GM21360 (cell line): ENCODE data around the gene TCIRG1.

ENCODE experiments used
- ATAC-seq: cut with Tn5 transposase; IDR thresholded peaks from one replicate; pipeline ENCODE4 v1.9.1; 2021; ENCODE audit warnings: mild to moderate bottlenecking, moderate library complexity; ENCODE audit not compliant: unreplicated experiment

TCIRG1 gene

DNA sequence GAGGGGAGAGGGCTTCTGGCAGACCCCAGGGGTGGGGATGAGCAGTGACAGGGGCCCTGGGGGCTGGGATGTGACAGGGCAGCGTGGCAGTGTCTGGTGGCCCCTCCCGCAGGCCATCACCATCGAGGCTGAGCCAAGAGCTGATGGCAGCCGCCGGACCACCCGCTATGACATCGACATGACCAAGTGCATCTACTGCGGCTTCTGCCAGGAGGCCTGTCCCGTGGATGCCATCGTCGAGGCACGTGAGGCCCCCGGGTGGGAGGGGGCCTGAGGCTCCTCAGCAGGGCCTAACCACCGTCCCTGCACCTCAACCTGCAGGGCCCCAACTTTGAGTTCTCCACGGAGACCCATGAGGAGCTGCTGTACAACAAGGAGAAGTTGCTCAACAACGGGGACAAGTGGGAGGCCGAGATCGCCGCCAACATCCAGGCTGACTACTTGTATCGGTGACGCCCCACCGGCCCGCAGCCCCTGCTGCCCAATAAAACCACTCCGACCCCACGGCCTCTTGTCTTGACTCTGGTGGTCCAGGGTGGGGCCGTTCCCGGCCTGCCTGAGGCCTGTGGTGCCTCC is 2.6 kb upstream of the TCIRG1 start:
- no peak for ATAC-seq

DNA sequence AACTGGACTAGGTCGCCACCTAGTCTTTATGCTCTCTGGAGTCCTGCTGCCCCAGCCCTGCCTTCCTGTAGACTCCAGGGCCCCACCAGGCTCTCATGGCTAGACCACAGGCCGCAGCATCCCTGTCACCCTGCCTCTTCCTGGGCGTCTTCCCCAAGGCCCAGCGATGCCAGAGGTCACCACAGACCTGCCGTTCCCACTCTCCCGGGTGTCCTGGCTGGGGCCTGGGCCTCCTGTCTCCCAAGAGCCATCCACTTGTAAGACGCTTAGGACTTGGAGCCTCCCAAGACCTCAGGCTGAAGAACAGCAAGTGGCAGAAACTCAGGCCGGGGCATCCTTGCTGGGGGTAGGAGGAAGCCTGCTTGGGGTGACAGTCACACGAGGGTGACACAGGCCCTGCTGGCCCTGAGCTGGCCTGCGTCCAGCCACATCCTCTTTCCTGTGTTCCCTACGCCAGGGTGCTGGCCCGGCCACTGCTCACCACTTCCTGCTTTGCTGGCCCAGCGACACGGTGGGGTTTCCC is 2.0 kb upstream of the TCIRG1 start:
- ATAC-seq: no peak

DNA sequence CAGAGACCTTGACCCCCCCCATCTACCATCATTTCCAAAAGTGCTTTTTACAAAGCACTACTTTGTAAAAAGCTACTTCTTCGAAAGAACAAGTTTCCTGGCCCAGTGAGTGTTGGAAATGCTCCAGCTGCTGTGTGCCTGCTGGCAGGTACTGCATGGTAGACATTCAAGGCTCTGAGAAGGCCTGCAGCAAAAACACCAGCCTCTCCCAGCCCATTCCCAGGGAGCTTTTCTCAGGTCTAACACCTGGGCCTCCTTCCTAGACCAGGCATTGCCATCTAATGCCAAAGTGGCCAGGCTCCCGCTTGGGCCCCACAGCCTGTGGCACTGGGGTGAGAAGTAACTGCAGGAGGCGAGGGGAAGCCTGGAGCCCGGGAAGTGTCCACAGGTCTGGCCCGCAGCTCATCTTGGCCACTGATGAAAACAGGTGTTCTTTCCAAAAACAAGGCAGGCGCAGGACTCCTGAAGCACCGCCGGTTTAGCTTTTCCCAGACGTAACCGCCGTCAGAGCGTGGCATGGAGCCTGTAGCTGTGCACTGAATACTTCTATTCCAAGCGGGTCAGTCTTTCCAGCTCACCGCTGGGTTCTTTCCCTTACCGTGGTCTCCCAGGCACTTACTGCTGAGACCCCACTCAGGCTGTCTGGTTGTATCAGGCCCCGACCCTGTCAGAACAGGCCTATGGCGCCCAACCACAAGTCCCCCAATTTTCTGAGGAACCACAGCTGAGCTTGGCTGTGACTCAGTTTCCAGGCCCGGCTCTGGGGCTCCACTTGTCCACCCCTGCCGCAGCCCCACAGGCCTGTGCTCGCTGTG is 1.2 kb upstream of the TCIRG1 start:
- no peak for ATAC-seq

DNA sequence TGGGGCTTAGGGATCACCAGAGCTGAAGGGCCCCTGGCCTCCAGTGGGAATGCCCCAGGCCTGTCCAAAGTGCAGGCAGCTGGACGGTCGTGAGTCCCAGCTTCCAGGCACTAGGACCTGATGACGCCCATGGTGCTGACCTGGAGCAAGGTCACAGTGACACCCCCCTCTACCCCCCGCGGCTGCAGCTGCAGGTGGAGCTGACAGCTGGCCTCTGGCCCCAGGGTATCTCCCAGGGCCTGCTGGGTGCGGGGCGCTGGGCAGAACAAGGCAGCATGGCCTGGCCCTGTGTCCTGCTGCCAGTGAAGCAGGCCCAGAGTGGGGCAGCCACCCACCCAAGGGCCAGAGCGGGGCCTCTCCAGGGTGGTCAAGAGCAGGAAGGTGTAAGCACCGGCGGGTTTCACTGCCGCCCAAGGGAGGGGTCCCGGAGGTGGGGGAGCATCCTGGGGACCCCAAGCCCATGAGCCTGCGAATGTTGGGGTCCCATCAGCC is 553 bp upstream of the TCIRG1 start:
- no peak for ATAC-seq

DNA sequence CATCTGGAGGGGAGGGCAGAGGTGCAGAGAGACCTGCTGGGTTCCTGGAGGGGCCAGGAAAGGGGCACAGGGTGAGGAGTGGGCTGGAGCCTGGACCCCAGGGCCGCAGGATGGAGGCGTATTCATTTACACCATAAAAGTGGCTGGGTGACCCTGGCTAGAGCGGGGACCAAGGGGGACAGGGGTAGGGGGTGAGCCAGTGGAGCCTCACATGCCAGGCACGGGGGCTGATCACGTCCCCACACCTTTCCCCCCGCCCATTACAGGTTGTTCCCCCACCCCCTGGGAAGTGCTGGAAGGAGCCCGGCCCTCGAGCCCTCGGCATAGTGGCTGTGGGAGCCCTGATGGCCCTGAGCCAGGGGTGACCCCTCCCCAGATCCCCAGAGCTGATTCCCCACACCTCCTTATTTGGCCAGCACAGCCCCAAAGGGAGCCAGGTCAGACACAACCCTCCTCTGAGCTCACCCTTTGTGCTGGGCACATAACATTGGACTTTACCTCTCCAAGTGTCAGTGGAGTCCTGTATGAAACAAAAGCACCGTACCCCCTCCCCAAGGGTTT is 781 bp downstream of the TCIRG1 start:
- ATAC-seq: no peak

DNA sequence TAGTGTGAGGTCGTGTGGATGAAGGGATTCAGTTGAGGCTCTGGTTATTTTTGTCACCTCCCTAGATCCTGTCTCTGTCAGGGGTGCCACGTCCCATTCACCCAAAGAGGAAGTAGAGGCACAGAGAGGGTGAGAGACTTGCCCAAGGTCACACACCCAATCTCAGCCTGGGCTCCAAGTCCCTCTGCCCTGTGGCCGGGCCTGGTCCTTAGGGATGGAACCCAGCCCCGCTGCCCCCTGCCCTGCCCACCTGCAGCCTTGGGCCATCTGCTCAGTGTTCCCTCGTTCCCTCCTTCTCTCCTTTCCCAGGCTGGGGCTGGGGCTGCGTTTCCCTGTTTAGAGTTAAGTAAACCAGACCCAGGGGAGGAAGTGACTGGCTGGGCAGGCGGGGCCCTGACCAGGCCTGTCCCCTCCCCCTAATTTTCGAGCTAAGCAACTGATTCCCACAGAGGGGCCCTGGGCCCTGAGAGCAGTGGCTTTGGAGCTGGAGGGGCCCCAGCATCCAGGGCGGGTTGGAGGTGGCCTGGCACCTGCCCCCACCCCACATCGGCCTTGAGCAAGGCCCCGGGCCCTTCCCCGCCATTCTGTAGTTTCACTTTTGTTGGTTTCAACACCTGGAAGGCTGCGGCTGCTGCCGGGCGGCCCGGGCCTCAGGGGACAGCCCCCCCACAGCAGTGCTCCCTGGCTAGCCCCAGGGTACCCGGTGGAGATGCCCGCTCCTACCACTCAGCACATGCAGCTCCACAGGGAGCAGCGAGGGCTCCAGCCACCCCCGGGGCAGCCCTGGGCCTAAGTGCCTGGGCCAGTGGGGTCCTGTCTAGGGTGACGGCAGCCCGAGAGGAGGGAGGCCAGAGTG is 1.5 kb downstream of the TCIRG1 start:
- ATAC-seq: no peak

DNA sequence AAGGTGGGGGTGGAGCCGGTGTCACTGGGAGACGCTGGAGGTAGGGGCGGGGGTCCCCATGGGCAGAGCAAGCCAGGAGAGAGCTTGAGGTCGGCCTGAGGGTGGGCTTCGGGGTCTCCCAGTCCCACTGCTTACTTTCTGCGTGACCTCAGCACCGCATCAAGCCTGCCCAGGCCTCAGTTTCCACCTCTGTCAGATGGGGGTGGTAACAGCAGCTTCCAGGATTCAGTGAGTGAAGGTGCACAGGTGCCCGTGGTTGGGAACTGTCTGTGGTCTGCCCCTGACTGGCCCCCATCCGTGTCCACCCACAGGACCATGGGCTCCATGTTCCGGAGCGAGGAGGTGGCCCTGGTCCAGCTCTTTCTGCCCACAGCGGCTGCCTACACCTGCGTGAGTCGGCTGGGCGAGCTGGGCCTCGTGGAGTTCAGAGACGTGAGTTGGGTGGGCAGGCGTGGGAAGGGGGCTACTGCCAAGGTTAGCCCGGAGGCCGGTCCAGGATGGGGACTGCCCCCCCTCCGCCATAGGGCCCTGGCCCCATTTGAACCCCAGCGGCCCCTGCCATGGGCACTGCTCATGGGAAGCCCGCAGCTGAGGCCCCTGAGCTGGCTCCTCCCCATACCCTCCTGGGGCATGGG is 2.2 kb downstream of the TCIRG1 start:
- ATAC-seq: no peak

DNA sequence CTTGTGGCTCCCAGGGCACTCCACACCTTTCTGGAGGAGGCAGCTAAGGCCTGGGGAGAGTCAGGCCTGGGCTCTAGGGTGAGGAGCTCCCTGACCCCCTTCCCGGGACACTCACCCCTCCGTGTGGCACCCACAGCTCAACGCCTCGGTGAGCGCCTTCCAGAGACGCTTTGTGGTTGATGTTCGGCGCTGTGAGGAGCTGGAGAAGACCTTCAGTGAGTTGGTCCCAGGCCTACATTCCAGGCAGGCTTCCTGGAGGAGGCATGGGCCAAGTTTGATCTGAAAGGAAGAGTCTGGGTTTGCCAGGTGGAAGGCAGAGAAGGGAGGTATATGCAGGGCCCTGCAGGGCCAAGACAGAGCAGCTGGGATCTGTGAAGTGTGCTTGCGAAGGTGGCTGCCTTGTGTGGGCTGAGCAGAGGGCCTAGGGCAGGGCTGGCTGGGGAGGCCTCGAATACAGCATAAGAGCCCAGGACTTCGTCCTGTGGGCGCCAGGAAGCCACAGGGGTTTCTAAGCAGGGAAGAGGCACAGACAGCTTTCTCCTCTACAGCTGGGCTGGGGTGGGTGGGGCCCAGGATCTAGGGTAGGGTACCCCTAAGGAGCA is 2.9 kb downstream of the TCIRG1 start:
- no peak for ATAC-seq

DNA sequence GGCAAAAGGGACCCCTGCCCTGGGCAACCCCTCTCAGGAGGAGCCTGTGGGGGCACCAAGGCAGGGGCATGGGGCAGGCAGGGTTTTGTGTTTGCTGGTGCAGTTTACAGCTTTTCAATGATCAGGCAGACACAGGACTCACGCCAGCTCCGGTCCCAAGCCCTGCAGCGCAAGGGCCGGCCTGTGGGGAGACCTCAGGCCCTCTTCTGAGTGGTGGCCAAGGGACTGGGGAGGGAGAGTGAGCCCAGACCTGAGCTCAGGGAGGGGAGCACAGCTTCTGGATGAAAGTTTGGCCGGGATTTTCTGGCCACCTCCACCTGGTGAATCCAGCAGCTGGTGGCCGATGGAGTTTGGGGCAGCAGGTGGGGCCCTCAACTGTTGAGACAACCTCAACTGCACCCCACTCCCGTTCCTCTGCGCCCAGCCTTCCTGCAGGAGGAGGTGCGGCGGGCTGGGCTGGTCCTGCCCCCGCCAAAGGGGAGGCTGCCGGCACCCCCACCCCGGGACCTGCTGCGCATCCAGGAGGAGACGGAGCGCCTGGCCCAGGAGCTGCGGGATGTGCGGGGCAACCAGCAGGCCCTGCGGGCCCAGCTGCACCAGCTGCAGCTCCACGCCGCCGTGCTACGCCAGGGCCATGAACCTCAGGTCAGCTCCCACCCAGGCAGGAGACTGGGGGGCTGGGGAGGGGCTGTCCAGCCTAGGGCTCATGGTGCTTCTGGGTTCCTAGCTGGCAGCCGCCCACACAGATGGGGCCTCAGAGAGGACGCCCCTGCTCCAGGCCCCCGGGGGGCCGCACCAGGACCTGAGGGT is 3.6 kb downstream of the TCIRG1 start:
- no peak for ATAC-seq

DNA sequence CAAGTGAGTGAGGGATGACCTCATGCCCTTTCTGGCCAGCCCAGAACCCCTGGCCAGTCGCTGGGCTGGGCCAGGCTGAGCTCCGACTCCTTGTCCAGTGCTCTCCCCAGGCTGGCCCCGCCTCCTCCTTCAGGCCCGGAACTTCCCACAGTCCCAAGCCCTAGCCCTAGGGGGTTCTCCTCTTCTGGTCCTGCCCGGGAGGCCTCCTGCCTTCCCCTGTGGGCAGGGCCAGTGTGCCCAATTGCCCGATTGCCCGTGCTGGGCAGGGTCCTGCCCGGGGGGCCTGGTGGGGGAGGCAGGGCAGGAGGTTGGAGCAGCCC is 4.2 kb downstream of the TCIRG1 start:
- no peak for ATAC-seq

DNA sequence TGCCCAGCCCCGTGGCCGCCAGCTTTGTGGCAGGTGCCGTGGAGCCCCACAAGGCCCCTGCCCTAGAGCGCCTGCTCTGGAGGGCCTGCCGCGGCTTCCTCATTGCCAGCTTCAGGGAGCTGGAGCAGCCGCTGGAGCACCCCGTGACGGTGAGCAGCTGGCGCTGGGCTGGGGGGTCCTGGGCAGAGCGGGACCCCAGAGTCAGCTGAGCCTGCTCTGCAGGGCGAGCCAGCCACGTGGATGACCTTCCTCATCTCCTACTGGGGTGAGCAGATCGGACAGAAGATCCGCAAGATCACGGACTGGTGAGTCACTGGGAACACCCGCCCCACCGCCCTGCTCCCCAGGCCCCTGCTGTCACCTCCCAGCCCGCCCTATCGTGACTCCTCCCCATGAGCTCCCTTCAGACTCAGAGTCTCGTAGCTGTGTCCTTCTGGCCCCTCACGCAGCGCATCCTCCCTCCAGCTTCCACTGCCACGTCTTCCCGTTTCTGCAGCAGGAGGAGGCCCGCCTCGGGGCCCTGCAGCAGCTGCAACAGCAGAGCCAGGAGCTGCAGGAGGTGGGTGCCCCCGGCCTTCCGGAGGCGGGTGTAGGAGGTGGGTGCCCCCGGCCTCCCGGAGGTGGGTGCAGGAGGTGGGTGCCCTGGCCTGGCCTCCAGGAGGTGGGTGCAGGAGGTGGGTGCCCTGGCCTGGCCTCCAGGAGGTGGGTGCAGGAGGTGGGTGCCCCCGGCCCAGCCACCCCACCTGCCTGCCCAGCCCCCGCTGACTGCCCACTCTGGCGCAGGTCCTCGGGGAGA is 4.7 kb downstream of the TCIRG1 start:
- no peak for ATAC-seq

DNA sequence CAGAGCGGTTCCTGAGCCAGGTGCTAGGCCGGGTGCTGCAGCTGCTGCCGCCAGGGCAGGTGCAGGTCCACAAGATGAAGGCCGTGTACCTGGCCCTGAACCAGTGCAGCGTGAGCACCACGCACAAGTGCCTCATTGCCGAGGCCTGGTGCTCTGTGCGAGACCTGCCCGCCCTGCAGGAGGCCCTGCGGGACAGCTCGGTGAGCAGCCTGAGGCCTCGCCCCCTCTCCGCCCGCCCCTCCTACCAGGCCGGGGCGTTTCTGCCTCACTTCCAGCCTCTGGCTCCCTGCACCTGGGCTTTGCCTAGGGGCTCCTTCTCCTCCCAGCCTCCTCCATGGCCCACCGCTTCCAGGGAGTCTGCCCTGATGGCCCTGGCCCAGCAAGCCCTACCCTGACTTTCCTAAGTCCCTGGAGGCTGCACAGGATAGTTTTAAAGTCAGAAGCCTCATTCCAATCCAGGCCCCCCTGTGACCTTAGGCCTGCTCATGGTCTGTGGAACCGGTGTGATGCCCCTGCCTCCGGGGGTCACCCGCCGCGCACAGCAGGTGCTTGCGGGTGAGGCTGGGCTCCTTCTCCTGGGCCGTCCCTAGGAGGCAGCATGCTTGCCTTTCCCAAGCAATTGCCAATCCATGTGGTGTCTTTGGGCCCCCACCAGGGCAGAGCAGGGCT is 5.5 kb downstream of the TCIRG1 start:
- ATAC-seq: no peak

DNA sequence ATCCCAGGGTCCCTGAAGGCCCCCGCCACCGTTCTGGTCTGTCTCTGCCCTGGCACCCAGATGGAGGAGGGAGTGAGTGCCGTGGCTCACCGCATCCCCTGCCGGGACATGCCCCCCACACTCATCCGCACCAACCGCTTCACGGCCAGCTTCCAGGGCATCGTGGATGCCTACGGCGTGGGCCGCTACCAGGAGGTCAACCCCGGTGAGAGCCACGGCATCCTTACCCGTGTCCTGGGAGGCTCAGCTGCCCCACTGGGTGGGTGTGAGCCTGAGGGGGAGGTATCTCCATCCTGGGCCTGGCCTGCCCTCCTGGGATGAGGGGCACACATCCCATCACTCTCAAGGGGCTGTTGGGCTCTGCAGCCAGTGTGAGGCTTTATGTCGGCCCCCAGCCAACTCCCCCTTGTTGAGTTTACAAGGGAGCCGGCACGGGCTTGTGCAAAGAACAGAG is 6.1 kb downstream of the TCIRG1 start:
- ATAC-seq: no peak

DNA sequence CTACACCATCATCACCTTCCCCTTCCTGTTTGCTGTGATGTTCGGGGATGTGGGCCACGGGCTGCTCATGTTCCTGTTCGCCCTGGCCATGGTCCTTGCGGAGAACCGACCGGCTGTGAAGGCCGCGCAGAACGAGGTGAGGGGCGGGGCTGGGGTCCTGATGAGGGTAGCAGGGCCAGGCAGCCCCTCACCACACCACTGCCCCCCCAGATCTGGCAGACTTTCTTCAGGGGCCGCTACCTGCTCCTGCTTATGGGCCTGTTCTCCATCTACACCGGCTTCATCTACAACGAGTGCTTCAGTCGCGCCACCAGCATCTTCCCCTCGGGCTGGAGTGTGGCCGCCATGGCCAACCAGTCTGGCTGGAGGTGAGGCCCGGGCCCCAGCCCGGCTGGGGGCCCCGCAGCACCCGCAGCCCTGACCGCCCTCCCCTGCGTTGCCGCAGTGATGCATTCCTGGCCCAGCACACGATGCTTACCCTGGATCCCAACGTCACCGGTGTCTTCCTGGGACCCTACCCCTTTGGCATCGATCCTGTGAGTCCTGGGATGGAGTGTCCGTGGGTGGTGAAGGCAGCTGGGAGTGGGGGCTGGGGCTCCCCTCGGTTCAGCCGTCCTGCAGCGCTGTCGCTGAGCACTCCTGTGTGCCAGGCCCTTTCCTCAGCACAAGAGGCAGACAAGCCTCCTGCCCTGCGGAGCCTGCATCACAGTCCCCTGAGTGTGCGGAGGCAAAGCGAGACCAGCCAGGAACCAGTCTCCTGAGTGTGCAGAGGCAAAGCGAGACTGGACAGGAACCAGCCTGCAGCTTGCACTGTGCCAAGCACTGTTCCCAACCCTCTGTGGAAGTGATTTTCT is 8.8 kb downstream of the TCIRG1 start:
- ATAC-seq: no peak

DNA sequence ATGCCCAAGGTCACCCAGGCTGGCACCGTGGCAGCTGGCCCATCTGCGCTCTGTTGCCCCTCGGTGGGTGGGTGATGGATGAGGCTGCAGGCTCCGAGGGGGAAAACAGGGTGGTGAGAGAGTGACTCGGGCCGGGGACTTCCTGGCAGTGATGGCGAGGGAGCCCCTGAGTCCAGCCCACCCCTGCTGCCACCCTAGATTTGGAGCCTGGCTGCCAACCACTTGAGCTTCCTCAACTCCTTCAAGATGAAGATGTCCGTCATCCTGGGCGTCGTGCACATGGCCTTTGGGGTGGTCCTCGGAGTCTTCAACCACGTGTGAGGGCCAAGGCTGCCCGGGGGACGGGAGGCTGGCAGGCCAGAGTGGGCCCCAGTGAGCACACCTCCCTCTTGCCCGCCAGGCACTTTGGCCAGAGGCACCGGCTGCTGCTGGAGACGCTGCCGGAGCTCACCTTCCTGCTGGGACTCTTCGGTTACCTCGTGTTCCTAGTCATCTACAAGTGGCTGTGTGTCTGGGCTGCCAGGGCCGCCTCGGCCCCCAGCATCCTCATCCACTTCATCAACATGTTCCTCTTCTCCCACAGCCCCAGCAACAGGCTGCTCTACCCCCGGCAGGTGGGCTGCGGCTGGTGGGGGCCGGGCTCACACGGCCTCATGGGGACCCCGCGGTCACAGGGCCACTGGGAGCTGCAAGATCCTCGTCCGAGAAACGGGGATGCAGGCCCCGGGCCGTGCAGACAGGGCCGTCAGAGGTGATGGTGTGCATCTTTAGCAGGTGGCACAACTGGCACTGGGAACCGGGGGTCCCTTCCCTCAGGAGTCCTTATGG is 10.1 kb downstream of the TCIRG1 start:
- no peak for ATAC-seq
